Muscle of leg (tissue), 11 donors: ENCODE measurements around the gene RAD9A. TPM values are rescaled to one million over a fixed set of nuclear protein-coding genes. Genes with fewer than 3 reads are reported as not detected.

Experiments used
- DNase-seq: peaks from one replicate; pipeline ENCODE4 v3.0.0; 2013
- H3K27ac ChIP-seq: one replicate; pipeline ENCODE4 v1.5.1; 2013; ENCODE audit warnings: mild to moderate bottlenecking, low read length, control low read depth
- H3K27me3 ChIP-seq: one replicate; pipeline ENCODE4 v1.6.1; 2013; ENCODE audit warnings: low read length; ENCODE audit not compliant: control insufficient read depth, insufficient read depth
- H3K36me3 ChIP-seq: one replicate; pipeline ENCODE4 v1.6.1; 2013; ENCODE audit warnings: low read length; ENCODE audit not compliant: control insufficient read depth, insufficient read depth
- H3K4me1 ChIP-seq: one replicate; pipeline ENCODE4 v1.6.1; 2013; ENCODE audit warnings: low read length; ENCODE audit not compliant: control insufficient read depth, insufficient read depth
- H3K4me3 ChIP-seq: one replicate; pipeline ENCODE4 v1.5.1; 2013; ENCODE audit warnings: low read length, control low read depth
- H3K9me3 ChIP-seq: replicated peaks from 2 replicates; pipeline ENCODE4 v1.6.1; 2013; ENCODE audit warnings: low read depth, low read length; ENCODE audit not compliant: control insufficient read depth
- WGBS: methylation state at CpG from one replicate; pipeline ENCODE4 v1.1.5; 2013; ENCODE audit warnings: missing lambda C conversion rate; ENCODE audit not compliant: insufficient coverage; 5-methylcytosine and 5-hydroxymethylcytosine counted together
- polyA plus RNA-seq, 8 donors: library from polyadenylated mRNA; unstranded; fragments of 120-200 nt; gene quantifications; one replicate each; pipeline versions ENCODE4 v1.2.1 to v1.2.3, GENCODE V29; 2013; ENCODE audit warnings: inconsistent platforms in 1 of 8, low replicate concordance in 1 of 8; ENCODE audit not compliant: insufficient read length in 8 of 8, insufficient read depth in 1 of 8
- total RNA-seq: library from RNA; stranded (reverse); fragments of 120-200 nt; gene quantifications from one replicate; pipeline ENCODE4 v1.2.4, GENCODE V29; 2013

Gene RAD9A
- total and polyA plus RNA-seq, 9 donors, result 6.9 to 14.2 (median 11.0) TPM

DNA sequence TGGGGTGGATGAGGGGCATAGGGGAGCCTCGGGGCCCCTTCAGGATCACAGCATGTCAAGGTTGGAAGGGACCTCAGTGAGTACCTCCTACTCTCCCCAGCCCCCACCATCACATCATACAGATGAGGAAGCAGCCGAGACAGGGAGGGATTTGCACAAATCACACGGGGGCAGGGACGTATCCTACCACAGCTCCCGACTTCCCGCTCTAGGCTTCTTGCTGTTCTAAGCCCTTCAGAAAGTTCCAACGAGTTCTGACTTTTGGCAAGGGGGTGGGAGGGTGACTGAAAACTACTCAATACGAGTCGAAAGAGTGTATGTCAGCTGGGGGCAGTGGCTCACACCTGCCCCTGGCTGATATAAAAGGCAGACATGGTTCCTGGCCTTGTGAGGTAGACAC lies 4.7 kb upstream of the RAD9A start:
- DNase-seq, result no peak
- WGBS, result 7% methylated on average over 3 of the region's 9 CpGs

GRCh38 chr11:67387518-67387917 lies 4.3 kb upstream of the RAD9A start:
- Histone ChIP-seq H3K4me1 (peaks cover 13% of the 10 kb centered on the region), H3K27me3 (peaks cover 4% of the 10 kb centered on the region), H3K36me3 (no peaks in the 10 kb centered on the region), H3K27ac (no peak overlapping the region), H3K9me3 (no peaks in the 10 kb centered on the region), H3K4me3 (no peak overlapping the region)
- WGBS, result 22% methylated on average over 2 of the region's 6 CpGs
- no peak for DNase-seq

More for the DNA sequence above, 4.7 kb upstream of the RAD9A start:
- Histone ChIP-seq H3K9me3 (no peaks in the 10 kb centered on the region), H3K27me3 (peaks cover 7% of the 10 kb centered on the region), H3K4me3 (no peak overlapping the region), H3K4me1 (peaks cover 13% of the 10 kb centered on the region), H3K36me3 (no peaks in the 10 kb centered on the region), H3K27ac (no peak overlapping the region)

DNA sequence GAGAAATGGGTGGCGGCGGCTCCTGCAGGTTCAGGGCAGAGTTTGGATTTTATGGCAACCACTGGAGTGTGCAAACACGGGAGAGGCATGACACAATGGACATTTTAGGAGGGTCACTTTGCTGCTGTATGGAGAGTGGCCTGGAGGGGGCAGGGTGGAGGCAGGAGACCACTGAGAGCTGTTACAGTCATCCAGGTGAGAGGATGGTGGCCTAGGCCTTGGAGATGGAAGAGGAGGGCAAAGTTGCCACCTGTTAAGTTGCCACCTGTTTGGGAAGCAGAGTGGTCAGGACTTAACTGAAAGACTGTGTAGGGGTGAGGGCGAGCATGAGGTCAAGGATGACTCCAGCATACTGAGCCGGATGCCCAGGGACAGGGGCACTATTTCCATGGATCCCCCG lies 2.3 kb upstream of the RAD9A start:
- WGBS, result 56% methylated on average over 4 of the region's 6 CpGs
- peaks cover 11% of the 10 kb centered on the region for H3K36me3 ChIP-seq
- DNase-seq, result no peak

GRCh38 chr11:67390947-67391303 lies 861 bp upstream of the RAD9A start:
- no peak for DNase-seq
- 1% methylated on average over 10 of the region's 15 CpGs for WGBS
- Histone ChIP-seq H3K4me1 (peaks cover 16% of the 10 kb centered on the region), H3K9me3 (no peaks in the 10 kb centered on the region), H3K36me3 (peaks cover 18% of the 10 kb centered on the region), H3K4me3 (peak overlapping the region; percentile 84), H3K27ac (peak overlapping the region; percentile 88), H3K27me3 (peaks cover under 1% of the 10 kb centered on the region)

More for the DNA sequence above, 2.3 kb upstream of the RAD9A start:
- Histone ChIP-seq H3K4me1 (peaks cover 16% of the 10 kb centered on the region), H3K9me3 (no peaks in the 10 kb centered on the region), H3K4me3 (no peak overlapping the region), H3K27ac (no peak overlapping the region), H3K27me3 (peaks cover 2% of the 10 kb centered on the region)

DNA sequence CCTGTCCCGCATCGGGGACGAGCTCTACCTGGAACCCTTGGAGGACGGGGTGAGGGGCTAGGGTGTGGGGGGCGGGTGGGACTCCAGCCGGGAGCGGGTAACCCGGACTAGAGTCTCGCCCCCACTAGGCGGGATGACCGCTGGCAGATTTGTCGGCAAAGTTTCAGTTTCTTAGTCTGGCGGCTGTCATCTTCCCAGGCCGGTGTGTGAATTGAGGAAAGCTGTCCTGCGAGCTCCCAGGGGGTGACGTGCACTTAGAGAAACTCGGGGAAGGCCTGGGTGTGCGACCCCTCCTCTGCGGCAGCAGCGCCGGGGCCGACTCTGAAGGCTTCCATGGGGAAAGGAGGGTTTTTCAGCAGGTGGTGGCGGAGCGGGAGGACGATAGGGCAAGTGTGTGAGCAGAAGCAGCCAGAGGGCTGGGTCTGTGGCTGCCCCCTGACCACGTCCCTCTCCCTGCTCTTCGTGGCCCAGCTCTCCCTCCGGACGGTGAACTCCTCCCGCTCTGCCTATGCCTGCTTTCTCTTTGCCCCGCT lies 463 bp downstream of the RAD9A start:
- peaks cover 31% of the 10 kb centered on the region for H3K36me3 ChIP-seq
- no peaks in the 10 kb centered on the region for H3K27me3 ChIP-seq
- peak overlapping the region; percentile 31 for H3K27ac ChIP-seq
- peaks cover 27% of the 10 kb centered on the region for H3K4me1 ChIP-seq
- H3K4me3 ChIP-seq, result peak overlapping the region; percentile 84
- no peaks in the 10 kb centered on the region for H3K9me3 ChIP-seq
- DNase-seq, result no peak
- 9% methylated on average over 26 of the region's 31 CpGs for WGBS

- Histone ChIP-seq H3K4me1 (peaks cover 29% of the 10 kb centered on the region), H3K36me3 (peaks cover 43% of the 10 kb centered on the region), H3K4me3 (no peak overlapping the region), H3K27me3 (no peaks in the 10 kb centered on the region), H3K9me3 (no peaks in the 10 kb centered on the region), H3K27ac (no peak overlapping the region)
- DNase-seq, result no peak
- WGBS, result 93% methylated on average over 17 of the region's 18 CpGs
Observed at GRCh38 chr11:67393437-67393836, 1.7 kb downstream of the RAD9A start.

- peaks cover 48% of the 10 kb centered on the region for H3K36me3 ChIP-seq
- no peaks in the 10 kb centered on the region for H3K27me3 ChIP-seq
- H3K4me1 ChIP-seq, result peaks cover 29% of the 10 kb centered on the region
- H3K4me3 ChIP-seq, result no peak overlapping the region
- no peak overlapping the region for H3K27ac ChIP-seq
- DNase-seq, result no peak
- no peaks in the 10 kb centered on the region for H3K9me3 ChIP-seq
- WGBS, result 60% methylated on average over 5 of the region's 5 CpGs
Observed at GRCh38 chr11:67393990-67394389, 2.2 kb downstream of the RAD9A start.

DNA sequence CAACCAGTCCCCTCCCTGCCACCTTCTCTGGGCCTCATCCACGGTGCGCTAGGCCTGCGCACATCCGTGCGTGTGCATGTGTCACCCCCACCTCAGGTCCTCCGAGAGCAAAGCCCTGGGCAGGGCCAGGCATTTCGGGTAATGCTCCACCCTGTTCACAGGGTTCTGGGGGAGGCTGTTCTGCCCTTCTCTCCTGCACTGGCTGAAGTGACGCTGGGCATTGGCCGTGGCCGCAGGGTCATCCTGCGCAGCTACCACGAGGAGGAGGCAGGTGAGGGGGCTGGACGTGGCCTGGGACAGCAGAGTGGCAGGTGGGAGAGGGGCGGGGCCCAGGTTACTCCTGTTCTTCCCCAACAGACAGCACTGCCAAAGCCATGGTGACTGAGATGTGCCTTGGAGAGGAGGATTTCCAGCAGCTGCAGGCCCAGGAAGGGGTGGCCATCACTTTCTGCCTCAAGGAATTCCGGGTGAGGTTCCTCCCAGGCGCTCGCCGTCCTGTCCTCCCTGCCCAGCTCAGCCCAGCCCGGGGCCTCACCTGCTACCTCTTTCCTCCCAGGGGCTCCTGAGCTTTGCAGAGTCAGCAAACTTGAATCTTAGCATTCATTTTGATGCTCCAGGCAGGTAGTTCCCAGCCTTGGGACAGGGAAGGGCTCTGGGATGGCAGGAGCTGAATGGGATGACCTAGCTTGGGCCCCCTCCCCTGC lies 3.9 kb downstream of the RAD9A start:
- Histone ChIP-seq H3K27me3 (no peaks in the 10 kb centered on the region), H3K4me3 (no peak overlapping the region), H3K4me1 (peaks cover 39% of the 10 kb centered on the region), H3K9me3 (no peaks in the 10 kb centered on the region), H3K27ac (no peak overlapping the region), H3K36me3 (peaks cover 62% of the 10 kb centered on the region)
- WGBS, result 64% methylated on average over 13 of the region's 19 CpGs
- DNase-seq, result no peak

DNA sequence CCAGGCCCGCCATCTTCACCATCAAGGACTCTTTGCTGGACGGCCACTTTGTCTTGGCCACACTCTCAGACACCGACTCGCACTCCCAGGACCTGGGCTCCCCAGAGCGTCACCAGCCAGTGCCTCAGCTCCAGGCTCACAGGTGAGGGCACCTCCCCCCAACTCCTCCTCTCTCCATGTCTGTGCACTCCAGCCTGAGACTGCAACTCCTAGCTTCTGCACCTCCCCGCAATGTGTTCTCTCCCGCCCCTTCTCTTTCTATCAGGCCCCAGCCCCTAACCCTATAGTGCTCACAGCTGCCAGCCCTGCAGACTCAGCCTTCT lies 4.4 kb downstream of the RAD9A start:
- Histone ChIP-seq H3K9me3 (no peaks in the 10 kb centered on the region), H3K27me3 (no peaks in the 10 kb centered on the region), H3K36me3 (peaks cover 62% of the 10 kb centered on the region), H3K4me3 (no peak overlapping the region), H3K4me1 (peaks cover 39% of the 10 kb centered on the region), H3K27ac (no peak overlapping the region)
- DNase-seq, result no peak
- WGBS, result 58% methylated on average over 6 of the region's 7 CpGs

DNA sequence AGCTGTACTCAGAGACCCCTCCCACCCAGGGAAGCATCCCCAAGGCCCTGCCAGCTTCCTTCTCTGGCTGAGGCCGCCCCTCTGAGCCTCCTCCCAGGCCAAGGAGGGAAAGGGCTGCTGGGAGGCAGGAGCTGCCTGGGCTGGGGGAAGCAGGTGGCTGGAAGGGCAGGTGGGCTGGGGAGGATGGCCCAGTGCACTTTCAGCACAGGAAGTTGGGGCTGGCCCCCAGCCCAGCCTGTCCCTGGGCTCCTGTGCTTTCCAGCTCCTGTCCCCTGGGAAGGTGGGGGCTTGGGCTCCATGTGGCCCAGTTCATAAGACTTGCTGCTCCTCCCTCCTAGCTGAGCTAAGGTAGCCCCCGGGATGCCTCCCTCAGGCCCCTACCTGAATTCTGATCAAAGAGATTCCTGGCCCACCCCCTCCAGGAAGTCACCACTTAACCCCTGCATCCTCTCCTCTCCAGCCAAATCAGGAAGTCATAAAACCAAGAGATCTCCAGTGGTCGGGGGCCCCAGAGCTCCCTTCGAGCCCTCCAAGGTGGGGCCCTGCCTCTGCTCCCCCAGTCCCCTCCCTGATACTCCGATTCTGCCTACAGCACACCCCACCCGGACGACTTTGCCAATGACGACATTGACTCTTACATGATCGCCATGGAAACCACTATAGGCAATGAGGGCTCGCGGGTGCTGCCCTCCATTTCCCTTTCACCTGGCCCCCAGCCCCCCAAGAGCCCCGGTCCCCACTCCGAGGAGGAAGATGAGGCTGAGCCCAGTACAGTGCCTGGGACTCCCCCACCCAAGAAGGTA lies 5.0 kb downstream of the RAD9A start:
- H3K9me3 ChIP-seq, result no peaks in the 10 kb centered on the region
- H3K27ac ChIP-seq, result peak overlapping the region; percentile 42
- no peaks in the 10 kb centered on the region for H3K27me3 ChIP-seq
- peaks cover 62% of the 10 kb centered on the region for H3K36me3 ChIP-seq
- WGBS, result 6% methylated on average over 3 of the region's 13 CpGs
- peaks cover 39% of the 10 kb centered on the region for H3K4me1 ChIP-seq
- no peak for DNase-seq
- no peak overlapping the region for H3K4me3 ChIP-seq
